HL-60 (cell line): ENCODE data around the gene TFRC.
"Not testable (repeated sequence)": the region's sequence is repeated elsewhere in the genome, so short reads cannot be mapped to it uniquely, and the experiment has no call there.

Source experiments
- DNase-seq, 2 experiments: peaks; one replicate each; pipeline ENCODE4 v3.0.0-alpha.2; 2010 to 2020; ENCODE audit warnings: low read depth in 1 of 2, low spot score in 1 of 2
- H3K27ac ChIP-seq: fragments of 250-450 bp; sonication (Bioruptor Pico); replicated peaks from 2 replicates; pipeline ENCODE4 v1.5.1; 2020; ENCODE audit warnings: mild to moderate bottlenecking, moderate library complexity
- H3K27me3 ChIP-seq: fragments of 250-450 bp; sonication (Bioruptor Pico); 2 replicates; pipeline ENCODE4 v1.5.1; 2021; ENCODE audit warnings: mild to moderate bottlenecking, moderate library complexity; ENCODE audit not compliant: insufficient read depth, poor library complexity, severe bottlenecking
- H3K4me3 ChIP-seq: replicated peaks from 2 replicates; pipeline ENCODE4 v1.5.1; 2011; ENCODE audit warnings: mild to moderate bottlenecking, control low read depth, low read length; ENCODE audit not compliant: insufficient read depth
- CTCF ChIP-seq: IDR thresholded peaks from one replicate; pipeline ENCODE4 v1.5.1; 2011; ENCODE audit warnings: low read length, control low read depth, inconsistent platforms; ENCODE audit not compliant: insufficient read depth
- GABPA ChIP-seq: IDR thresholded peaks from 2 replicates; pipeline ENCODE4 v1.6.1; 2012; ENCODE audit warnings: low read depth
- POLR2AphosphoS5 ChIP-seq: IDR thresholded peaks from 2 replicates; pipeline ENCODE4 v1.6.1; 2012; ENCODE audit warnings: low read depth
- REST ChIP-seq: IDR thresholded peaks from 2 replicates; pipeline ENCODE4 v1.6.1; 2012; ENCODE audit warnings: low read depth; ENCODE audit not compliant: insufficient replicate concordance
- SPI1 ChIP-seq: IDR thresholded peaks from 2 replicates; pipeline ENCODE4 v1.6.1; 2012; ENCODE audit warnings: low read depth, mild to moderate bottlenecking, borderline replicate concordance

The TFRC gene

GRCh38 chr3:196063456-196063855 lies 18.4 kb downstream of the TFRC start:
- no peak overlapping the region for H3K4me3 ChIP-seq
- no peak for TF ChIP-seq SPI1
- no peak for TF ChIP-seq POLR2AphosphoS5
- TF ChIP-seq REST: no peak
- no peak for TF ChIP-seq CTCF
- no peak for TF ChIP-seq GABPA
- H3K27ac ChIP-seq: no peak overlapping the region
- no peaks in the 10 kb centered on the region for H3K27me3 ChIP-seq
- DNase-seq: no peak

- H3K27ac ChIP-seq: no peak overlapping the region
- TF ChIP-seq GABPA (no peak), CTCF (no peak), POLR2AphosphoS5 (no peak), SPI1 (no peak)
- DNase-seq: no peak
- H3K4me3 ChIP-seq: no peak overlapping the region
- H3K27me3 ChIP-seq: no peaks in the 10 kb centered on the region
Measured at GRCh38 chr3:196063049-196063448, 18.8 kb downstream of the TFRC start.

- Histone ChIP-seq H3K27ac (no peak overlapping the region), H3K27me3 (no peaks in the 10 kb centered on the region), H3K4me3 (no peak overlapping the region)
- TF ChIP-seq CTCF (no peak), REST (no peak), POLR2AphosphoS5 (no peak), SPI1 (no peak), GABPA (no peak)
- DNase-seq: no peak
Measured at GRCh38 chr3:196060834-196061233, 21.1 kb downstream of the TFRC start.

GRCh38 chr3:196057760-196058331 lies 24.0 kb downstream of the TFRC start:
- no peaks in the 10 kb centered on the region for H3K27me3 ChIP-seq
- no peak overlapping the region for H3K4me3 ChIP-seq
- TF ChIP-seq GABPA (no peak), CTCF (no peak), SPI1 (no peak), POLR2AphosphoS5 (no peak), REST (no peak)
- DNase-seq: no peak
- no peak overlapping the region for H3K27ac ChIP-seq

- peak overlapping the region; percentile 28 for H3K27ac ChIP-seq
- H3K27me3 ChIP-seq, DNase-seq, H3K4me3 ChIP-seq: not testable (repeated sequence)
Measured at GRCh38 chr3:196056371-196056770, 25.5 kb downstream of the TFRC start.
